GM23338 (cell line): ENCODE results near the gene PTRHD1.

ENCODE experiments used
- EZH2 ChIP-seq: fragments of 200-600 bp; sonication (generic); IDR thresholded peaks from one replicate; pipeline ENCODE4 v1.8.0; 2017; ENCODE audit warnings: antibody characterized with exemption, mild to moderate bottlenecking, low read depth; ENCODE audit not compliant: unreplicated experiment
- EZH2phosphoT487 ChIP-seq: fragments of 200-600 bp; sonication (generic); IDR thresholded peaks from one replicate; pipeline ENCODE4 v1.8.1; 2018; ENCODE audit warnings: antibody characterized with exemption; ENCODE audit not compliant: unreplicated experiment
- JUNB ChIP-seq: IDR thresholded peaks from one replicate; pipeline ENCODE4 v1.6.1; 2016; ENCODE audit warnings: antibody characterized with exemption; ENCODE audit not compliant: unreplicated experiment
- POLR2AphosphoS5 ChIP-seq: IDR thresholded peaks from 2 replicates; pipeline ENCODE4 v1.6.1; 2016; ENCODE audit warnings: antibody characterized with exemption, low read depth
- TF ChIP-seq, protein P1 (sequence below), 2 experiments: fragments of 200-600 bp in 1 of 2; sonication (generic) in 1 of 2; conservative IDR thresholded peaks; 2 replicates each; pipeline versions ENCODE4 v1.5.1 to v1.6.1; 2016 to 2017; ENCODE audit warnings: antibody characterized with exemption in 2 of 2, low read depth in 2 of 2, mild to moderate bottlenecking in 2 of 2, moderate library complexity in 1 of 2

DNA sequence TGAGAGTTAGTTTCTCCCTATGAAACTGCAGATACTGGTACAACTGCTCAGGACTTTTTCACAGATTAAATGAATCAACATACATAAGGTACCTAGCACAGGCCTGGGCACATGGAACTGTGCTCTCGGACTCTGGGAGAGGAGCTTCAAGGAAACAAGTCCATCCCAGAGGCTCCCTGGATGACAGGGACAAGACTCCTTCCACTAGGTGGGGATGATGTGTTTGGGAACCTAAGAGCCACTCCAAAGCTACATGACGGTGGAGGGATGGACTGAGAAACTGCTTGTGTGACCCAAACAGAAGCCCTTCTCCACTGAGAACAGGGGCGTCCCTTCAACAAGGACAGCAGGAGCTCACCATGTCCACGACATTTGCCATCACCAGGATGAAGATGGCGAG is 37.2 kb upstream of the PTRHD1 start:
- TF ChIP-seq POLR2AphosphoS5 (no peak), EZH2 (no peak), JUNB (no peak), EZH2phosphoT487 (no peak)
- TF ChIP-seq, protein P1, sequence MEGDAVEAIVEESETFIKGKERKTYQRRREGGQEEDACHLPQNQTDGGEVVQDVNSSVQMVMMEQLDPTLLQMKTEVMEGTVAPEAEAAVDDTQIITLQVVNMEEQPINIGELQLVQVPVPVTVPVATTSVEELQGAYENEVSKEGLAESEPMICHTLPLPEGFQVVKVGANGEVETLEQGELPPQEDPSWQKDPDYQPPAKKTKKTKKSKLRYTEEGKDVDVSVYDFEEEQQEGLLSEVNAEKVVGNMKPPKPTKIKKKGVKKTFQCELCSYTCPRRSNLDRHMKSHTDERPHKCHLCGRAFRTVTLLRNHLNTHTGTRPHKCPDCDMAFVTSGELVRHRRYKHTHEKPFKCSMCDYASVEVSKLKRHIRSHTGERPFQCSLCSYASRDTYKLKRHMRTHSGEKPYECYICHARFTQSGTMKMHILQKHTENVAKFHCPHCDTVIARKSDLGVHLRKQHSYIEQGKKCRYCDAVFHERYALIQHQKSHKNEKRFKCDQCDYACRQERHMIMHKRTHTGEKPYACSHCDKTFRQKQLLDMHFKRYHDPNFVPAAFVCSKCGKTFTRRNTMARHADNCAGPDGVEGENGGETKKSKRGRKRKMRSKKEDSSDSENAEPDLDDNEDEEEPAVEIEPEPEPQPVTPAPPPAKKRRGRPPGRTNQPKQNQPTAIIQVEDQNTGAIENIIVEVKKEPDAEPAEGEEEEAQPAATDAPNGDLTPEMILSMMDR (conservative IDR thresholded peaks at IDR 0.05; ENCODE audit: low read depth in 2 of 2) = peak; percentile 38 to 68
